Natural killer cell (primary cell): Measurements from ENCODE around the gene FZR1. TPM values are rescaled to one million over a fixed set of nuclear protein-coding genes. Genes with fewer than 3 reads are reported as not detected.

Source experiments
- ATAC-seq, 3 donors: fragments of 150-1000 bp in 2 of 3; fragments of 200-7000 bp in 1 of 3; cut with Tn5 transposase; 1 replicate in 1 of 3; 2 replicates in 2 of 3; pipeline ENCODE4 v1.10.0; 2021; ENCODE audit warnings: mild to moderate bottlenecking in 2 of 3, moderate library complexity in 2 of 3
- DNase-seq, 2 donors: peaks; one replicate each; pipeline versions ENCODE4 v3.0.0 to v3.0.0-alpha.2; 2013 to 2021; ENCODE audit warnings: mixed read lengths in 1 of 2
- H3K27ac ChIP-seq: one replicate; pipeline ENCODE4 v1.5.1; 2013; ENCODE audit warnings: mild to moderate bottlenecking, low read length
- H3K27me3 ChIP-seq: one replicate; pipeline ENCODE4 v1.6.1; 2013; ENCODE audit warnings: low read length; ENCODE audit not compliant: control insufficient read depth, insufficient read depth
- H3K36me3 ChIP-seq: one replicate; pipeline ENCODE4 v1.6.1; 2013; ENCODE audit warnings: low read length; ENCODE audit not compliant: control insufficient read depth, insufficient read depth
- H3K4me1 ChIP-seq: one replicate; pipeline ENCODE4 v1.6.1; 2013; ENCODE audit warnings: low read length; ENCODE audit not compliant: control insufficient read depth, insufficient read depth
- H3K4me3 ChIP-seq: one replicate; pipeline ENCODE4 v1.5.1; 2013; ENCODE audit warnings: low read length
- H3K9me3 ChIP-seq: one replicate; pipeline ENCODE4 v1.6.1; 2013; ENCODE audit warnings: low read length; ENCODE audit not compliant: control insufficient read depth, insufficient read depth
- H3K27ac Mint-ChIP-seq, 2 donors: one replicate each; pipeline ENCODE4 v1.8.0; 2022; ENCODE audit warnings: mild to moderate bottlenecking in 2 of 2, mixed read lengths in 2 of 2, moderate library complexity in 1 of 2
- H3K27me3 Mint-ChIP-seq, 2 donors: one replicate each; pipeline ENCODE4 v1.8.0; 2022; ENCODE audit warnings: low read depth in 2 of 2, mixed read lengths in 2 of 2
- H3K36me3 Mint-ChIP-seq: one replicate; pipeline ENCODE4 v1.8.0; 2022; ENCODE audit warnings: mixed read lengths
- H3K4me1 Mint-ChIP-seq, 2 donors: one replicate each; pipeline ENCODE4 v1.8.0; 2022; ENCODE audit warnings: mixed read lengths in 2 of 2
- H3K4me3 Mint-ChIP-seq: one replicate; pipeline ENCODE4 v1.8.0; 2022; ENCODE audit warnings: mild to moderate bottlenecking, moderate library complexity, mixed read lengths
- H3K9me3 Mint-ChIP-seq, 2 donors: one replicate each; pipeline ENCODE4 v1.8.0; 2022; ENCODE audit warnings: mixed read lengths in 2 of 2
- CTCF ChIP-seq: fragments of 200-600 bp; IDR thresholded peaks from one replicate; pipeline ENCODE4 v1.8.0; 2022; ENCODE audit warnings: antibody characterized with exemption
- WGBS: methylation state at CpG from one replicate; pipeline ENCODE4 v1.1.7; 2013; ENCODE audit warnings: missing lambda C conversion rate; ENCODE audit not compliant: insufficient coverage; 5-methylcytosine and 5-hydroxymethylcytosine counted together
- intact Hi-C: fragments of 100-400 bp; cut with micrococcal nuclease; formaldehyde crosslinking; loops from one replicate; pipeline ENCODE4 v1.14.2; 2022
- total RNA-seq, 4 donors: library from RNA; stranded (reverse); fragments of 120-200 nt in 1 of 4; gene quantifications; one replicate each; pipeline versions ENCODE4 v1.2.3 to v1.2.4, GENCODE V29; 2013 to 2022

The FZR1 gene
- total RNA-seq, 3 donors from 2014 or later (not counting 1 experiment from before 2014, with no cell fraction given), result 89.1 to 98.3 (median 91.4) TPM

DNA sequence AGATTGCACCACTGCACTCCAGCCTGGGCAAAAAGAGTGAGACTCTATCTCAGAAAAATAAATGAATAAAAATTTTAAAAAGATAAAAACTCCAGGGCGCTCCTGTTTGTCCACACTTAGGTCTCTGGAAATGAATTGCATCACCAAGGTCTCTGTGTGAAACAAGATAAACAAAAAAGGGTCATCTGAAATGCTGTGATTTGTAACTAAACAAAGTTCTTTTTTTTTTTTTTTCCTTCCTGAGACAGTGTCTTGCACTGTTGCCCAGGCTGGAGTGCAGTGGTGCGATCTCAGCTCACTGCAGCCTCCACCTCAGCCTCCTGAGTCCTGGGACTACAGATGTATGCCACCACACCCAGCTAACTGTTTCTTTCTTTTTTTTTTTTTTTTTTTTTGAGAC, 11.5 kb downstream of the FZR1 start:
- no peak for TF ChIP-seq CTCF
- peaks cover 10% of the 10 kb centered on the region for H3K36me3 ChIP-seq
- Mint-ChIP-seq H3K9me3 (no peaks in the 10 kb centered on the region), H3K27me3 (no peaks in the 10 kb centered on the region), H3K27ac (no peak overlapping the region), H3K4me1 (peaks cover 15 to 20% of the 10 kb centered on the region in 2 donors), H3K4me3 (no peak overlapping the region), H3K36me3 (no peaks in the 10 kb centered on the region)
- peaks cover 20% of the 10 kb centered on the region for H3K4me1 ChIP-seq
- DNase-seq (no peak), ATAC-seq (no peak)
- WGBS, result 83% methylated on average over 2 of the region's 2 CpGs
- H3K27ac ChIP-seq, result no peak overlapping the region
- no peaks in the 10 kb centered on the region for H3K9me3 ChIP-seq
- intact Hi-C loops, result no loop called here
- no peak overlapping the region for H3K4me3 ChIP-seq
- H3K27me3 ChIP-seq, result no peaks in the 10 kb centered on the region

DNA sequence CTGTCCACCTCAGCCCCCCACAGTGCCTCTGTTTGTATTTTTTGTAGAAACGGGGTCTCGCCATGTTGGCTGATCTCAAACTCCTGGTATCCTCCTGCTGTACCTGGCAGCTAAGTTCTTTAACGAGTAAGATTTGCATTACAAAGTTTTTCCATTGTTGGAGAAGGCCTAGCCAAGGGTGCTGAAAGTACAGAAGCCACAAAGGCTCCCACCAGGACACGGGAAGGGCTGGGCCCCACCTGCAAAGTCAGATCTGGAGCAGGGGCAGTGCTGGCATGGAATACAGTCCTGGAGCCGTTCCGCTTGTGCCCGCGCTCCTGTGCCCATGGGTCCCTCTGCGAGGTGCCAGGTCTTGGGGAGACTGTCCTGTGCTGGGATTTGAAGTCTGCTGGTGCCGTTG, 12.1 kb downstream of the FZR1 start:
- Histone ChIP-seq H3K27ac (no peak overlapping the region), H3K4me3 (no peak overlapping the region), H3K4me1 (peaks cover 20% of the 10 kb centered on the region), H3K36me3 (peaks cover 14% of the 10 kb centered on the region), H3K27me3 (no peaks in the 10 kb centered on the region), H3K9me3 (no peaks in the 10 kb centered on the region)
- DNase-seq, result no peak
- H3K27ac Mint-ChIP-seq, result no peak overlapping the region
- no peak overlapping the region for H3K4me3 Mint-ChIP-seq
- peaks cover 15 to 20% of the 10 kb centered on the region in 2 donors for H3K4me1 Mint-ChIP-seq
- ATAC-seq, result no peak
- no peaks in the 10 kb centered on the region for H3K9me3 Mint-ChIP-seq
- intact Hi-C loops, result no loop called here
- no peaks in the 10 kb centered on the region for H3K27me3 Mint-ChIP-seq
- 95% methylated on average over 10 of the region's 10 CpGs for WGBS
- no peak for TF ChIP-seq CTCF
- H3K36me3 Mint-ChIP-seq, result no peaks in the 10 kb centered on the region

GRCh38 chr19:3518659-3519058, 12.5 kb downstream of the FZR1 start:
- no peak for ATAC-seq
- H3K27me3 Mint-ChIP-seq, result no peaks in the 10 kb centered on the region
- 95% methylated on average over 2 of the region's 2 CpGs for WGBS
- H3K4me1 Mint-ChIP-seq, result peaks cover 15 to 20% of the 10 kb centered on the region in 2 donors
- H3K36me3 ChIP-seq, result peaks cover 17% of the 10 kb centered on the region
- intact Hi-C loops, result no loop called here
- TF ChIP-seq CTCF, result no peak
- H3K9me3 ChIP-seq, result no peaks in the 10 kb centered on the region
- no peak overlapping the region for H3K4me3 ChIP-seq
- H3K9me3 Mint-ChIP-seq, result no peaks in the 10 kb centered on the region
- H3K4me3 Mint-ChIP-seq, result no peak overlapping the region
- no peak for DNase-seq
- no peak overlapping the region for H3K27ac Mint-ChIP-seq
- no peak overlapping the region for H3K27ac ChIP-seq
- H3K4me1 ChIP-seq, result peaks cover 20% of the 10 kb centered on the region
- no peaks in the 10 kb centered on the region for H3K27me3 ChIP-seq
- H3K36me3 Mint-ChIP-seq, result no peaks in the 10 kb centered on the region

DNA sequence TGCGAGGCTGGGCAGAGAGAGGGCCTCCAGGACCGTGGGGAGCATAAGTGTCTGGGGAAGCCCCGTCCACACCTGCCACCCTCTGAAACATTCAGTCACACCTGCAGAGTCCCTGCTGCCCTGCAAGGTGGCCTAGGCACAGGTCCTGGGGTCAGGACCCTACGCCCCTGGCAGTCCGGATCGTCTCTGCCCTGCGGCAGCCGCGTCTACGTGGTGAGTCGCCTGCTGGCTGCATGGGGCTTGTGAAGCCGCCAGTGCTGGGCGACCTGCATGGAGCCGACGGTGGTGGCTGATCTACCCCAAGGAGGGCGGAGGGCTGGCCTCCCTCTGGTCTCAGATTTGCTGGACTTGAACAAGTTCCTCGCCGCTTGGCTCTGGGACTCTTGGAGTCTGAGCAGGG, 13.0 kb downstream of the FZR1 start:
- Mint-ChIP-seq H3K4me3 (no peak overlapping the region), H3K9me3 (no peaks in the 10 kb centered on the region), H3K4me1 (peaks cover 15 to 23% of the 10 kb centered on the region in 2 donors), H3K27ac (no peak overlapping the region), H3K27me3 (no peaks in the 10 kb centered on the region), H3K36me3 (no peaks in the 10 kb centered on the region)
- Histone ChIP-seq H3K4me3 (no peak overlapping the region), H3K27ac (no peak overlapping the region), H3K36me3 (peaks cover 21% of the 10 kb centered on the region), H3K27me3 (no peaks in the 10 kb centered on the region), H3K4me1 (peaks cover 20% of the 10 kb centered on the region), H3K9me3 (no peaks in the 10 kb centered on the region)
- DNase-seq, result no peak
- no peak for ATAC-seq
- intact Hi-C loops, result no loop called here
- TF ChIP-seq CTCF, result no peak
- WGBS, result 94% methylated on average over 18 of the region's 18 CpGs
